Activated B cell treated with CpG ODN at 0.5 μM for 24 hours (primary cell): Measurements from ENCODE around the gene PDGFD. TPM values are rescaled to one million over a fixed set of nuclear protein-coding genes. Genes with fewer than 3 reads are reported as not detected.

Source experiments
- ATAC-seq: fragments of 200-7000 bp; cut with Tn5 transposase; one replicate; pipeline ENCODE4 v1.10.0; 2021; ENCODE audit warnings: low read depth, mild to moderate bottlenecking, moderate library complexity
- CTCF ChIA-PET: fragments of 350-600 bp; sonication (Branson Sonifier 250); formaldehyde crosslinking; loops from one replicate; lab custom pipeline; 2021; ENCODE audit warnings: antibody characterized with exemption; lab: Charles Lee
- POLR2A ChIA-PET: fragments of 350-600 bp; sonication (Branson Sonifier 250); formaldehyde crosslinking; loops from one replicate; lab custom pipeline; 2021; ENCODE audit warnings: antibody characterized with exemption; lab: Charles Lee
- DNase-seq: peaks from one replicate; pipeline ENCODE4 v3.0.0; 2022
- H3K27ac Mint-ChIP-seq: one replicate; pipeline ENCODE4 v1.8.0; 2020; ENCODE audit warnings: mixed read lengths
- H3K27me3 Mint-ChIP-seq: one replicate; pipeline ENCODE4 v1.8.0; 2021; ENCODE audit warnings: mixed read lengths
- H3K36me3 Mint-ChIP-seq: one replicate; pipeline ENCODE4 v1.8.0; 2021; ENCODE audit warnings: low read depth, mixed read lengths
- H3K4me1 Mint-ChIP-seq: one replicate; pipeline ENCODE4 v1.8.0; 2021; ENCODE audit warnings: mixed read lengths
- H3K4me3 Mint-ChIP-seq: one replicate; pipeline ENCODE4 v1.8.0; 2020; ENCODE audit warnings: mild to moderate bottlenecking, mixed read lengths
- H3K9me3 Mint-ChIP-seq: one replicate; pipeline ENCODE4 v1.8.0; 2020; ENCODE audit warnings: mixed read lengths
- intact Hi-C: fragments of 100-400 bp; cut with micrococcal nuclease; formaldehyde crosslinking; loops from one replicate; pipeline ENCODE4 v1.15.1; 2024
- total RNA-seq: library from RNA; stranded (reverse); gene quantifications from 2 replicates; pipeline ENCODE4 v1.2.3, GENCODE V29; 2022
- TF ChIP-seq, protein P1 (sequence below): fragments of 200-600 bp; IDR thresholded peaks from one replicate; pipeline ENCODE4 v1.8.0; 2022; ENCODE audit warnings: antibody characterized with exemption, mild to moderate bottlenecking

PDGFD gene
- total RNA-seq, 1 donor from 2014 or later, result 0.53 TPM

GRCh38 chr11:104198576-104198975 is 34.6 kb upstream of the PDGFD start:
- TF ChIP-seq, protein P1, sequence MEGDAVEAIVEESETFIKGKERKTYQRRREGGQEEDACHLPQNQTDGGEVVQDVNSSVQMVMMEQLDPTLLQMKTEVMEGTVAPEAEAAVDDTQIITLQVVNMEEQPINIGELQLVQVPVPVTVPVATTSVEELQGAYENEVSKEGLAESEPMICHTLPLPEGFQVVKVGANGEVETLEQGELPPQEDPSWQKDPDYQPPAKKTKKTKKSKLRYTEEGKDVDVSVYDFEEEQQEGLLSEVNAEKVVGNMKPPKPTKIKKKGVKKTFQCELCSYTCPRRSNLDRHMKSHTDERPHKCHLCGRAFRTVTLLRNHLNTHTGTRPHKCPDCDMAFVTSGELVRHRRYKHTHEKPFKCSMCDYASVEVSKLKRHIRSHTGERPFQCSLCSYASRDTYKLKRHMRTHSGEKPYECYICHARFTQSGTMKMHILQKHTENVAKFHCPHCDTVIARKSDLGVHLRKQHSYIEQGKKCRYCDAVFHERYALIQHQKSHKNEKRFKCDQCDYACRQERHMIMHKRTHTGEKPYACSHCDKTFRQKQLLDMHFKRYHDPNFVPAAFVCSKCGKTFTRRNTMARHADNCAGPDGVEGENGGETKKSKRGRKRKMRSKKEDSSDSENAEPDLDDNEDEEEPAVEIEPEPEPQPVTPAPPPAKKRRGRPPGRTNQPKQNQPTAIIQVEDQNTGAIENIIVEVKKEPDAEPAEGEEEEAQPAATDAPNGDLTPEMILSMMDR, result no peak
- Mint-ChIP-seq H3K27me3 (no peaks in the 10 kb centered on the region), H3K4me3 (no peak overlapping the region), H3K4me1 (no peaks in the 10 kb centered on the region), H3K27ac (no peak overlapping the region), H3K36me3 (no peaks in the 10 kb centered on the region), H3K9me3 (no peaks in the 10 kb centered on the region)
- DNase-seq (no peak), ATAC-seq (no peak)
- intact Hi-C loops, result no loop called here
- ChIA-PET POLR2A (no interaction called here), CTCF (no interaction called here)

DNA sequence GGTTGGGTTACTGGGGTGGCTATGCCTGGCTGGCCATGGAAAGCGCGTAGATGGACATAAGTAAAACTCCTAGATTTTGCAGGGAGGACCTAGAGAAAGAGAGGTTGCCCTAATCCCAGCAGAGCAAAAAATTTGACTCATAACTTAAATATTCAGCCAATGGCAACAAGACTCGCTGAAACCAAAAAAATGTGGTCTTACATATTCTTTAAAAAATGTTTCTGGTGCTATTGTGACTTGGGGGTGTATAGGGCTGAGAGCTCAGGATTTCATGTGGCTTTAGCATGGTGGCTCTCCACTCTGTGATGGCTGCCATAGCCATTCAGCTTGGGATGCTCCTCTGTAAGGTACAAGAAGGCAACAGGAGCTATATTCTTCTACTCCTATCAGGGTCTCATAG is 27.2 kb upstream of the PDGFD start:
- Mint-ChIP-seq H3K36me3 (no peaks in the 10 kb centered on the region), H3K9me3 (no peaks in the 10 kb centered on the region), H3K27me3 (no peaks in the 10 kb centered on the region), H3K27ac (no peak overlapping the region), H3K4me3 (no peak overlapping the region), H3K4me1 (no peaks in the 10 kb centered on the region)
- DNase-seq, result no peak
- ChIA-PET CTCF (no interaction called here), POLR2A (no interaction called here)
- intact Hi-C loops, result no loop called here
- TF ChIP-seq, protein P1, result no peak
- ATAC-seq, result no peak

GRCh38 chr11:104183593-104183992 is 19.6 kb upstream of the PDGFD start:
- Mint-ChIP-seq H3K9me3 (no peaks in the 10 kb centered on the region), H3K4me1 (no peaks in the 10 kb centered on the region), H3K27me3 (peaks cover 3% of the 10 kb centered on the region), H3K4me3 (no peak overlapping the region), H3K36me3 (no peaks in the 10 kb centered on the region), H3K27ac (no peak overlapping the region)
- POLR2A ChIA-PET, result no interaction called here
- CTCF ChIA-PET, result no interaction called here
- ATAC-seq (no peak), DNase-seq (no peak)
- TF ChIP-seq, protein P1, result no peak
- intact Hi-C loops, result no loop called here

- ChIA-PET POLR2A (no interaction called here), CTCF (no interaction called here)
- H3K4me1 Mint-ChIP-seq, result no peaks in the 10 kb centered on the region
- no peaks in the 10 kb centered on the region for H3K36me3 Mint-ChIP-seq
- no peaks in the 10 kb centered on the region for H3K27me3 Mint-ChIP-seq
- ATAC-seq, result no peak
- TF ChIP-seq, protein P1, result no peak
- no peak overlapping the region for H3K27ac Mint-ChIP-seq
- DNase-seq, result no peak
- intact Hi-C loops, result no loop called here
- no peak overlapping the region for H3K4me3 Mint-ChIP-seq
- no peaks in the 10 kb centered on the region for H3K9me3 Mint-ChIP-seq
Observed at GRCh38 chr11:104175769-104176168, 11.8 kb upstream of the PDGFD start.

DNA sequence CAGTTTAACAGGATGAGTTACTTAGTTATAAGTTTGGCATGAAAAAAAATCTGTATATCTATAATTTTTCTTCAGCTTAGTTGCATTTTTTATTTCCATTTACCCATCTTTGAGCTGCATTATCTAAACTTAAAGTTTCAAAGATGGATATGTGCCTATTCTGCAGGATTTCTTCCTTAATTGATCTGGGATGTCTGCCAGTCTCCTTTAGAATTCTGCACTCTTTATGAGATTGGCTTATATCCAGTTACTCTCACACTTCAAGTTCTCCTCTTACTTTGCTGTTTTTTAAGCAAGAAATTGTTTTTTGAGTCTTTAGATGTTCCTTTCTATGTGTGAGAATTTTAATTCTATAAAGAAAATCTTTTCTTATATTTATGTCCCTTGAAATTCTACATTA is 5.1 kb upstream of the PDGFD start:
- POLR2A ChIA-PET, result no interaction called here
- no peak for ATAC-seq
- H3K36me3 Mint-ChIP-seq, result no peaks in the 10 kb centered on the region
- H3K27ac Mint-ChIP-seq, result no peak overlapping the region
- no peaks in the 10 kb centered on the region for H3K27me3 Mint-ChIP-seq
- no peak overlapping the region for H3K4me3 Mint-ChIP-seq
- TF ChIP-seq, protein P1, result no peak
- intact Hi-C loops, result no loop called here
- CTCF ChIA-PET, result no interaction called here
- H3K9me3 Mint-ChIP-seq, result no peaks in the 10 kb centered on the region
- H3K4me1 Mint-ChIP-seq, result peaks cover 3% of the 10 kb centered on the region
- DNase-seq, result no peak
